ENCODE results near the gene MIOX.
A peak's percentile ranks its signal among the peaks of the same experiment; 100 is the strongest.

The MIOX gene

GRCh38 chr22:50473855-50474671 lies 12.6 kb upstream of the MIOX start:
- DNase-seq (ENCODE audit: low read depth) = peak; percentile 78

DNA sequence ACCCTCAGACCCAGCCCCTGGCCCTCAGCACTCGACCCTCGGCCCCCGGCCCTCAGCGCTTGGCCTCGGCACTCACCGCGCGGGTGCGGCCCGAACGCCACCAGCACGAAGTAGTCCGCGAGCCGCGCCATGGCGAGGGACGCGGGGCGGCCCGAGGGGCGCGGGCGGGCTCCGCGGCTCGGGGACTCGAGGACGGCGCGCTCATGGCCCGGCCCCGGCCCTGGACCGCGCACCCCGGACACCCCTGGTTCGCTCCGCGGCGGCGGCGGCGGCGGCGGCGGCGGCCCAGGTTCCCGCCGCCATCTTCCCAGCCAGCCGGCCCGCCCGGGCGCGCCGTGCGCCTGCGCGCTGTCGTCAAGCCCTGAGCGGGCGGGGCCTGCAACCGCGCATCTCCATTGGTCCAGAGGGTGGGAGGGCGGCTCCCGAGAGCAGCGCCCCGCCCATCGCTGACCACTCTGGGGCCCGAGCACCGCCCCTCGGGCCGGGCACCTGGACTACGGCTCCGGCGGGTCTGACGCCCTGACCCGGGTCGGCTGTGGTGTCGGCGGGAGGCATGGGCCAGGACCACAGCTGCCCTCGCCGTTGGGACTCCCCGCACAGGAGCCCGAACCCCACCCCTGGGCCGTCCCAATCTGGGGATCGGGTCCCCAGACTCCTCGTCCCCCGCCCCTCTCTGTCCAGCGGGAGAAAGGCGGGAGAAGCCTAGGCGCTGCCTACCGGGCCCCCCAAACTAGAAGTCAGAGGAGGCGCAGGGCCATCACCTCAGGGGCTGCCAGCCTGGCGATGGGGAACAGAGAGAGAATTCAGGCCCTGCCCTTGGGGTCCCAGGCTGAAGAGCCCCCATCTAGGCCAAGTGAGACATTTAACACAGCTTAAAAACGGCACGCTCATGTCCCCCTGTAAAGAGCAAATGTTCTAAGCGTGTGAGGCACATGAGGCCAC lies 11.7 kb upstream of the MIOX start, which contains the start of gene SBF1:
TSS of gene SBF1 (minus strand) at position 326 of the 942 bp plus-strand sequence. CDS start at position 131, 195 bp downstream.
- peak; percentile 88 for DNase-seq (ENCODE audit: low read depth)

DNA sequence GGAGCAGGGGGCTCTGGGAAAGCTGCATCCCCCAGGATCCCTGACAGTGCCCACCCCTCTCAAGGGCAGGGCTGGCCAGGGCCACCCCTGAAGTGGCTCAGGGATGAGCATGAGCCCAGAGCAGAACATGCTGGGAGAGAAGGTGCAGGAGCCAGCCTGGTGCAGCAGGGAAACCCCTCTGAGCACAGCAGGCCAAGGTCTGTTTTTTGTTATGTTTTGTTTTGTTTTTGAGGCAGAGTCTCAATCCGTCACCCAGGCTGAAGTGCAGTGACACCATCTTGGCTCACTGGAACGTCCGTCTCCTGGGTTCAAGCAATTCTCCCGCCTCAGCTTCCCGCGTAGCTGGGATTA lies 11.0 kb upstream of the MIOX start:
- DNase-seq (ENCODE audit: low read depth) = no peak

DNA sequence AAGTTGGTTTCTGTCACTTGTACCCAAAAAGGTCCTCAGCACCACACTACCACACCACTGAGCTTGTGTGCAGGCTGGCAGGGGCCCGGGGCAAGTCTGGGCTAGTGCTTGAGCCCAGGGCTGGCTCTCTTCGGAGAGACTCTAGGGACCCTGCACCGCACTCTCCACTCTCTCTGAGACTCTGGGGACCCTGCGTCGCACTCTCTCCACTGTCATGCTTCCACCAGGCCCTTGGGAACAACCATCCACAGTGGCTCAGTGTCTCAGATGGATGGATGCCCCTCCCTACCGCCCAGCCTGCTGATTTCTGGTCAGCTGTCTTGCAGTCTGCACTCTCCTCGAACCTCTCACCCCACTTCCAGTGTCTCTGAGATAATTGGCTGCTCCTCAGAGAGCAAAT lies 9.8 kb upstream of the MIOX start:
- no peak for DNase-seq (ENCODE audit: low read depth)

- DNase-seq (ENCODE audit: low read depth) = no peak
These were observed 8.7 kb upstream of the MIOX start for GRCh38 chr22:50477923-50478322.

GRCh38 chr22:50479721-50480120 lies 6.9 kb upstream of the MIOX start:
- DNase-seq (ENCODE audit: low read depth) = no peak

GRCh38 chr22:50481045-50481439 lies 5.6 kb upstream of the MIOX start:
- DNase-seq (ENCODE audit: low read depth) = no peak

DNA sequence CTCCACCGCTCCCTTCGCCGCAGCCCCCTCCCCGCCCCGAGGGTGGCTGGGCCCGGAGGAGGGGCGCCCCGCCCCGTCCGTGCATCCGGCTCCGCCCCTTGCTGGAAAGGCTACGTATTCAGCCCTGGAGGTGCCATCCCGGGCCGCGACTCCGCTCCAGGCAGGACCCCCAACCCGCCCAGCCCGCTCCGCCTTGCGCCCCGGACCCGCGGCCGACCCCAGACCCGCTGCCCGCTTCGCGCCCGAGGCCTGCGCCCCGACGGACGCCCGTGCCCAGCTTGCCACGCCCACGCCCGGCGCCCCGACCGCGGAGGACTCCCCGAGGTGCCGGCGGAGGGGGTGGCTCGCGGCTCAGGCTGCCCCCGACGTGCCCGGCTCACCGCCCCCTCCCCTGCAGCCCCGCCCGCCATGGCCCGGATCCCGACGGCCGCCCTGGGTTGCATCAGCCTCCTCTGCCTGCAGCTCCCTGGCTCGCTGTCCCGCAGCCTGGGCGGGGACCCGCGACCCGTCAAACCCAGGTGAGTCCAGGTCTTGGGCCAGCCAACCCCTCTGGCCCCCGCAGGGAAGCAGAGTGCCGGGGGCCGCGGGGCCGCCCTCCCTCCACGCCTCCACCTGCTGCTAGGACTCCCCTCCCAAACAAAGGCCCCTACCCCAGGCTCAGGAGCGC lies 5.1 kb upstream of the MIOX start, which contains the start of gene ADM2:
TSS of gene ADM2 (plus strand) at position 104 of the 667 bp plus-strand sequence. CDS start at position 409, 305 bp downstream.
- DNase-seq (ENCODE audit: low read depth) = no peak

DNA sequence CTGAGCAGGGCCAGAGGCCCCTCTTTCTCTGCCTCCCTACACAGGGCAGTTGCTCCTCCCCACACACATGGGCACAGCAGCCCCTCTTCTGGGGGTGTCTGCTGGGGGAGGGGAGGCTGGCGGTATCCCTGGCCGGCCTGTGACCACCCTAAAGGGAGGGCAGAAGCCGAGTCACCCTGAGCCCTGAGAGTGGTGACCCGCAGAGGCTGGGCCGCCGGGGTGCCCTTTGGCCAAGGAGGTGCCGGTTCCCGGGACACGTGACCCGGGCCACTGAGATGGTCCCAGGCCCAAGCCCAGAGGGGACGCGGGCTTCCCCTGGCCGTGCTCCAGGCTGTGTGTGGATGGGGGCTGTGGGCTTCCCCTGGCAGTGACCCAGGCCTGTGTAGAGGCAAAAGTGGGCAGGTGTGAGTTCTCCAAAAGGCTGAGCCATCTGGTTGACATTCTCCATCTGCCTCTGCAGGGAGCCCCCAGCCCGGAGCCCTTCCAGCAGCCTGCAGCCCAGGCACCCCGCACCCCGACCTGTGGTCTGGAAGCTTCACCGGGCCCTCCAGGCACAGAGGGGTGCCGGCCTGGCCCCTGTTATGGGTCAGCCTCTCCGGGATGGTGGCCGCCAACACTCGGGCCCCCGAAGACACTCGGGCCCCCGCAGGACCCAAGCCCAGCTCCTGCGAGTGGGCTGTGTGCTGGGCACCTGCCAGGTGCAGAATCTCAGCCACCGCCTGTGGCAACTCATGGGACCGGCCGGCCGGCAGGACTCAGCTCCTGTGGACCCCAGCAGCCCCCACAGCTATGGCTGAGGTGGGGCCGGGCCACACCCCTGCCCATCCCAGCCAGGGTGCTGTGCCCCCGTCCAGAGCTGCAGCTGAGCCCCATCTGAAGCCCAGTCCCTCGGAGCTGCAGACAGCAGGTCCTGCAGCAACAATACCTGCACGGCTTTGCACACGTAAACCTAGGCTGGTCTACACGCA lies 4.3 kb upstream of the MIOX start:
- no peak for DNase-seq (ENCODE audit: low read depth)

DNA sequence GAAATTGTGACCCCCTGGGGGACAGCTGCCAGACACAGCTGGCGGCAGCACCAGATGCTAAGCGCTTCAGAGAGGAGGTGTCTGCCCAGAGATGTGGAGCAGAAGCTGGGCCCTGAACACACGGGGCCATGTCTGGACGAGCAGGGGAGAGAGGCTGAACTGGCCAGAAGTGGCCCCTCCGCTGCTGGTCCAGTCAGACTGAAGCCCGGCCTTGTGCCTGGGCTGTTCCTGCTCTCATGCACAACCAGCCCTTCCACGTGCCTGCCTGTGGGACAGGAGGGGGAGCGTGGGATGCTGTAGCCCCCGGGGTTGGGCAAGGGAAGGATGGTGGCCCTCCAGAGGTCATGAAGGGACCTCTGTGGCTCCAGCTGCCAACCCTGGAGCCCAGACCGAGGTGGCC lies 3.6 kb upstream of the MIOX start:
- no peak for DNase-seq (ENCODE audit: low read depth)

- DNase-seq (ENCODE audit: low read depth) = no peak
These were observed 3.1 kb upstream of the MIOX start for GRCh38 chr22:50483556-50483955.

- no peak for DNase-seq (ENCODE audit: low read depth)
These were observed 2.4 kb upstream of the MIOX start for GRCh38 chr22:50483977-50484853.

DNA sequence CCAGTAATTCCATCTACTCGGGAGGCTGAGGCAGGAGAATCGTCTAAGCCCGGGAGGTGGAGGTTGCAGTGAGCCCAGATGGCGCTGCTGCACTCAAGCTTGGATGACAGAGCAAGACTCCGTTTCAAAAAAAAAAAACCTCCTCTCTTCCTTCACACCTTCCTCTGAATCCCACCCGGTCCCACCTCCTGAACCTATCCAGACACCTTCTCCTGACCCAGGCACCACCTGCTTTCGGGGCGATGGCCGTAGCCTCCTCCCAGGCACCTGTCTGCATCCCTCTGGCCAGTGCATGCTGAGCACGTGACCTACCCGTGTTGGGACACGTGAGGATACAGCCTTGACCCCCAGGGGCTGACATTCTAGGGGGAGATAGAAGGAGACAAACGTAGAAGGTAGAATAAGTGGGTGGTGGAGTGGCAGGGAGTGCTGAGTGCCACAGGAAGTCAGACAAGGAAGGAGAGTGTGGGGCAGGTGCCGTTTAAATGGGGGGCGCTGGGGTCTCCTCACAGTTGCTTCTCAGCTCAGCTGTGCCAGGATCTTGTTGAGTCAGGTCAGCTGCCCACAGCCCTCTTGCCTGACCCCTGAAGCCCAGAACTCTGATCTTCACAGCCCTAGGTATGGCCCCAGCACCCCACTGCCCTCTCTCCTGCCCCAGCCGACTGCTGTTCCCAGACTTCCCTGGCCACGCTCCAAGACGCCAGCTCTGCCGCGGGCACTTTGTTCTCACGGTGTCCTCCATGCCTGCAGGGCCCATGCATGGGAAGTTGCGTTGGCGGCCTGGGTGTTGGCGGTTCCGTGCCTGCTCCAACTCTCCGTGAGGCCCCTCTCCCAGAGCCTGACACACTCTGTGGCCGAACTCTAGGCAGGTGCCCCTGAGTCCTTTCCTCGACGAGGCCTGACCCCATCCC lies 1.2 kb upstream of the MIOX start:
- no peak for DNase-seq (ENCODE audit: low read depth)

DNA sequence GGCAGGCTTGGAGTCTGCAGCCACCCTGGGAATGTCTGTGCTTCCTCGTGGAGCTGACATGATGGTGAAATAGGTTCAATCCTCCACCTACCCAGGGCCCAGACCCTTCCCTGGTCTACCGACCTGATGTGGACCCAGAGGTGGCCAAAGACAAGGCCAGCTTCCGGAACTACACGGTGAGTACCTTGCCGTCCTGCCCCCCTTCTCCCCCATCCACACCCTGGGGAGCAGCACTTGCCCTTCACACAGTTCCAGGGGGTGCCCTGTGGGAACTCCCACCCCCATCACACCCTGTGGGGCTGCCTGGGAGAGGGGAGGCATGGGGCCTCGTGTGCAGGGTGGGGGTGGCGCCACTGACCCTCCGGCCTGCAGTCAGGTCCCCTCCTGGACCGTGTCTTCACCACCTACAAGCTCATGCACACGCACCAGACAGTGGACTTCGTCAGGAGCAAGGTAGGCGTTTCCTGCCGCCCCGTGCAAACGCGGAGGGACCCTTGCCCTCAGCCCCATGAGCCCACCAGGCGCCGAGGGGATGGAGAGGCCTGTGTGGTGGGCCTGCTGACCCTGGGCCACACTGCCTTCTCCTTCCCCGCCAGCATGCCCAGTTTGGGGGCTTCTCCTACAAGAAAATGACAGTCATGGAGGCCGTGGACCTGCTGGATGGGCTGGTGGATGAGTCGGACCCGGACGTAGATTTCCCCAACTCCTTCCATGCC lies 789 bp downstream of the MIOX start:
- DNase-seq (ENCODE audit: low read depth) = no peak

- DNase-seq (ENCODE audit: low read depth) = no peak
These were observed 1.5 kb downstream of the MIOX start for GRCh38 chr22:50488006-50488677.

DNA sequence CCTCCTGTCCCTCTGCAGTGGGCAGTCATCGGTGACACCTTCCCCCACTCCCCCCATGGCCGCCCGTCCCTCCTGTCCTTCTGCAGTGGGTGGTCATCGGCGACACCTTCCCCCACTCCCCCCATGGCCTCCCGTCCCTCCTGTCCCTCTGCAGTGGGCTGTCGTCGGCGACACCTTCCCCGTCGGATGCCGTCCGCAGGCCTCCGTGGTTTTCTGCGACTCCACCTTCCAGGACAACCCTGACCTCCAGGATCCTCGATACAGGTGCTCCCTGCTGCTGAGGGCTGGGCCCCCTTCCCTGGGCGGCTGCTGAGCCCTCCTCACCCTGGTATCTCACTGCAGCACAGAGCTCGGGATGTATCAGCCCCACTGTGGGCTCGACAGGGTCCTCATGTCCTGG lies 2.2 kb downstream of the MIOX start:
- no peak for DNase-seq (ENCODE audit: low read depth)

- no peak for DNase-seq (ENCODE audit: low read depth)
These were observed 2.9 kb downstream of the MIOX start for GRCh38 chr22:50489363-50490243.

All from iris pigment epithelial cell (primary cell).